Raji (cell line): ENCODE data around the gene DNAJC11.

Experiments used
- POLR2A ChIP-seq: IDR thresholded peaks from 2 replicates; pipeline ENCODE4 v1.6.1; 2011; ENCODE audit warnings: low read depth, low read length, control low read depth; ENCODE audit not compliant: insufficient read depth

DNAJC11 gene

DNA sequence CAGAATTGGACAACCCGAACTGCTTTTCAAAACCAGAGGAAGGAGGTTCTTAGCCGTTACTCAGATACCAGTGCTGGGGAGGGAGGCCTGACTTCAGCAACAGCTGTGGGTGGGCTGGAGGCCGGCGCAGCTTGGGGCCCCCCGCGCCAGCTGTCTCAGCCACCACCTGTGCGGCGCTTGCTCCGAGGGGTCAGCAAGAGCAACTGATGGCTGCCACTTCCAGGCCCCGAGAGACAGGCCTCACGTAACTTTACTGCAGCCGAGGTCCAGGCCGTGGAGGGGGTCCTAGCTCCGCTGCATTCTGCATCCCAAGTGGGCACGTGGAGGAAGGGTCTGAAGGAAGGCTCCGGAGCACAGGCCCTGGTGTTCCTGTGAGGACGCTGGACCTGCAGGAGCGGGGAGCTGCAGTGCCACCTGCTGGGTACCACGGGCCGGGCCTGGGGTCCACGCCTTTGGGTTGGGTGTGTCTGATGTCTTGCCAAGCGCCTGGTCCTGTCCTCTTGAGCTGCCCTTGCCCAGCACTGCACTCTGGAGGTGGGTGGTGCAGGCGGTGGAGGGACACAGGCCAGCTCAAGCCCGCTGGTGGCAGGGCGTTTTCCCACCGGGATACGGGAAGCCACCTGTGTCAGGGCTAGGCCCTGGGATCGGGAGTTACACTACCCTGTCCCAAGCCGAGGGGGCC lies 67.1 kb downstream of the DNAJC11 start:
- no peak for TF ChIP-seq POLR2A

DNA sequence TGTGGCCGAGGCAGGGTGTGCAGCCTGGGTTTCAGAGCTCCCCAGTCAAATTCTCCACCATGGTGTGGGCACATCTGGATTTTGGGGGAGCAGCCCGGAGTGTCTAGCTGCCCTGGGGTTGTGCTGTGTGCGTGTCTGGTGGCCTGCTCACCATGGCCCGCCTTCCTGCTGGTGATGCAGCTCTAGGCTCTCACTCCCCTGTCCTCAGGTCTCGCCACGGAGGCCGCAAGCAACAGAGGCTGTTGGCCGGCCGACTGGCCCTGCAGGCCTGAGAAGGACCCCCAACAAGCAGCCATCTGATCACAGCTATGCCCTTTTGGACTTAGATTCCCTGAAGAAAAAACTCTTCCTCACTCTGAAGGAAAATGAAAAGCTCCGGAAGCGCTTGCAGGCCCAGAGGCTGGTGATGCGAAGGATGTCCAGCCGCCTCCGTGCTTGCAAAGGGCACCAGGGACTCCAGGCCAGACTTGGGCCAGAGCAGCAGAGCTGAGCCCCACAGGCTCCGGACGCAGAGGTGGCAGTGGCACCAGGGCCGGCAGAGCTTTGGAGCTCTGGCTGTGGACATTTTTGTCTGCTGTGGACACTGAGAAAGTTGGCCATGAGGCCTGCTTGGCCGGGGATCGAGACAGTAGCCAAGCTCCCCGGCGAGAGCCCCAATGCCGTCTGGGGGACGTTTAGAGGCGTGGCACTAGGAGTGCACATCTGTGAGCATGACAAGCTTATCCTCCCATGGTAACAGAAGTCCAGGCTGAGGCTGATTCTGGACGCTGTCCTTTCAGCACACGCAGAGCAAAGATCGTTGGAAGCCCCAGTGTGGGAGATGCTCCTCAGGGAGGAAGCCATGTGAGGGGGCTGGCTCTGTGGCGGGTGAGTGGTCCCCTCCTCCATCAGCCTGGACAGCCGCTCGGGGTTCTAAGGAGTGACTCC lies 68.8 kb downstream of the DNAJC11 start:
- no peak for TF ChIP-seq POLR2A

DNA sequence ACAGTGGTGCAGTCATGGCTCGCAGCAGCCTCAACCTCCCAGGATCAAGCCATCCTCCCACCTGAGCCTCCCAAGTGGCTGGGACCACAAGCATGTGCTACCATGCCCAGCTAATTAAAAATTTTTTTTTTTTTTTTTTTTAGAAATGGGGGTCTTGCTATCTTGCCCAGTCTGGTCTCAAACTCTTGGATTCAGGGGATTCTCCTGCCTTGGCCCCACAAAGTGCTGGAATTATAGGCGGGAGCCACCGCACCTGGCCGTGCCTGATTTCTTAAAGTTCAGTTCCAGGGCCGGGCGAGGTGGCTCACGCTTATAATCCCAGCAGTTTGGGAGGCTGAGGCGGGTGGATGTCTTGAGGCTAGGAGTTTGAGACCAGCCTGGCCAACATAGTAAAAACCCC lies 70.6 kb downstream of the DNAJC11 start:
- TF ChIP-seq POLR2A, result no peak

GRCh38 chr1:6630027-6630426 lies 71.6 kb downstream of the DNAJC11 start:
- TF ChIP-seq POLR2A, result no peak

DNA sequence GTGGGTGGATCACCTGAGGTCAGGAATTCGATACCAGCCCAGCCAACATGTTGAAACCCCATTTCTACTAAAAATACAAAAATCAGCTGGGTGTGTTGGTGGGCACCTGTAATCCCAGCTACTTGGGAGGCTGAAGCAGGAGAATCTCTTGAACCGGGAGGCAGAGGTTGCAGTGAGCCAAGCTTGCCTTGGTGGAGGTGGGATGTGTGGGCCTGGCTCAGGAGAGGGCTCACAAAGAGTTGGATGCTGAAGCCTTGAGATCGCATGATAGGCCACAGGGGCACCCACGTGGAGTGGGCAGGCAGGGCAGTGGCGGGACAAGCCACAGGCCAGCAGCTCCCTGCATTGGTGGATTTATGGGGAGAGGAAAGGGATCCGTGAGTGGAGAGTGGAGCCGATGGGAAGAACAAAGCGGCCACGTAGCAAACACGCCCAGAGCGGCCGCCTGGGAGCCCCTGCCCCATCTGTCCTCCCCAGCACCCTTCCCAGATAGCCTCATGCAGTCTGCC lies 72.6 kb downstream of the DNAJC11 start:
- no peak for TF ChIP-seq POLR2A

DNA sequence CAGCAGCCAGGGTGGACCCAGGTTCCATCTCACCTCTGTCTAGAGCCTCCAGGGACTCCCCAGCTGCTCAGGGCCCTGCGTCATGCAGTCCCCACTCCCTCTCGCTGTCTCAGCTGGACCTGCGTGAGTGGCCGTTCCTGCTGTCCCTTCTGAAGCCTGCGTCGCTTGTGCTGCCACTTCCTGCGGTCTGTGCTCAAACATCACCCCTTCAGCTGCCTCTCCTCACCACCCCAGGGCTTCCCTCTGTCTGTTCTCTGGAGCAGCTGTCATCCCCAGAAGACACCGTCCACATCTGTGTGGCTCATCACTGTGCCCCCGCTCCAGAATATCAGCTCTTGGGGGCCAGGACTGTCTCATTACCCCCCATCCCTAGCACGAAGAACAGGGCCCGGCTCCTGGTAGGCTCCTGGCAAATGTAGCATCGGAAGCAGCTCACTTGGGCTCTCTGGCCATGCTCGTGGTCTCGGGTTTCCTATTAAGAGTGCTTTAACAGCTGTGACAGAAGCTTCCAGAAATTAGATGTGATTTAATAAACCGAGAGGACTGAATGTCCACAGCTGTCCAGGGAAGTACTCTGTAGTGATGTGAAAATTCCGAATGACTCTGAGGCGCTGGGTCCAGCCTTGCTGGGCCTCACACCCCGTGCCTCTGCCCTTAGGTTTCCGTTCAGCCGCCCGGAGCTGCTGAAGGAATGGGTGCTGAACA lies 73.6 kb downstream of the DNAJC11 start:
- no peak for TF ChIP-seq POLR2A

GRCh38 chr1:6627031-6627430 lies 74.6 kb downstream of the DNAJC11 start:
- no peak for TF ChIP-seq POLR2A

GRCh38 chr1:6625584-6626149 lies 75.9 kb downstream of the DNAJC11 start:
- TF ChIP-seq POLR2A, result no peak

- TF ChIP-seq POLR2A, result peak; percentile 75
These were observed 76.7 kb downstream of the DNAJC11 start, which contains the start of gene THAP3 for GRCh38 chr1:6624710-6625583. Gene THAP3, plus strand, starts transcription at chr1:6624868. Its CDS starts 351 bp downstream, at chr1:6625219.

DNA sequence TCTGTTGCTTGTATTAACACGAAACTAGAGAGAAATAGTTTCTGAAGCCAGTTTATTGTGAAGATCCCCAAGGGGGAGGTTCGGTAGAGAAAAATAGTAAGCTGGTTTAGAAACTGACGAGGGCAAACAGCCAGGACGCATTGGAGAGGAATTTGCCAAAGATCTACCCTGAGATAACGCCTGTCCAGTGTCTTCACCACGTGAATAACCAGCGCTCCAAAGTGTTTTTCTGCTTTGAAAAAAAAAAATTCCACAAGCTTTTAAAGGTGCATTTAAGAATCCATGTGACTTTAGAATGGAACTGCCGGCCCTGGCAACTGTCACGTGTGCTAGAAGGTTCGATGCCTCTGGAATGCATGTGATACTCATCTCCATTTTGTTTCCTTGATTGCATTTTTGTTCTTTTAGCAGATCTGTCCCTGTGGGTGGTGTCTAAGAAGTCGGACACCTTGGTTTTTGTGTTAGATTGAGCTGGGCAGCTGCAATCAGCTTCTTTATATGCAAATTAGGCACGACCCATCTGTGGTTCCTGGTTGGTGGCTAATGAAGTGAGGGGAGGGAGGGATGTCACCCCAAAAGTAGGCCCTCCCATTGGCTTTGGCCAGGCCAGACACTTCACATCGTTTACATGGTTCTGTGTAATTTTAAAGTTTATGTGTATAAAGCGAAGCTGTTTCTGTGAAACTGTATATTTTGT lies 78.2 kb downstream of the DNAJC11 start:
- no peak for TF ChIP-seq POLR2A

DNA sequence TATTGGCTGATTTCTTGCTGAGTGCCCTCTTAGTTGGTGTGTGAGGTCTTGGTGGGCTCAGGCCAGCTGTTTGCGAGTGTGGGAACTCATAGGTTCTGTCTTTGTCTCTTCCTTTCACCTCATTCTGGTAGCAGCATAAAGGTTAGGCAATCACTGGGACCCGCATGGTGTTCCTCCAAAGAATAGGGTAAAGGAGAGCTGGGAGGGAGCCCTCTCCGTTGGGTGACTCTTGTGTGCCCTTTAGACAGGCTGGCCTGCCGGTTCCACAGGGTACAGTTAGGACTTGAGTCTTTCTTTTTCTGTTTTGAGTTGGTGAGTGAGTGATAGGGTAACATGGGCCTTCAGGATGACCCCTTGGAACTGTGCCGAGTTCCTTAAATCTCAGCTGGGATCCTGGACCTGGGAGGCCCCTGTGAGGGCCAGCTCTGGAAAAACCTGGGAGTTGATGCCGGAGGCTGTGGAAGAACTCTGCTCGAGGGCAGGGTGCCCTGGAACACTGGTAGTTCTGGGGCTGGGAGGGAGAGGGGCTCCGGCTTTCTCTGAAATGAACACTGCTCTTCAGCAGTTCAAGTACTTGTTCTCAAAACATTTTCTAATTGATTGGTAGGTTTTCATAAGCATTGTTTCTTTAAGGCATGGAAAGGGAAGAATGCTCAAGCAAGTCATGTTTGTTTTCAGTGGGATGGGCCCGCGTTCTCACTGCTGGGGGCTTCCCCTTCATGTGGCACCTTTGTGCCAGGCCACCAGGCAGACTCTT lies 79.0 kb downstream of the DNAJC11 start:
- TF ChIP-seq POLR2A, result no peak

DNA sequence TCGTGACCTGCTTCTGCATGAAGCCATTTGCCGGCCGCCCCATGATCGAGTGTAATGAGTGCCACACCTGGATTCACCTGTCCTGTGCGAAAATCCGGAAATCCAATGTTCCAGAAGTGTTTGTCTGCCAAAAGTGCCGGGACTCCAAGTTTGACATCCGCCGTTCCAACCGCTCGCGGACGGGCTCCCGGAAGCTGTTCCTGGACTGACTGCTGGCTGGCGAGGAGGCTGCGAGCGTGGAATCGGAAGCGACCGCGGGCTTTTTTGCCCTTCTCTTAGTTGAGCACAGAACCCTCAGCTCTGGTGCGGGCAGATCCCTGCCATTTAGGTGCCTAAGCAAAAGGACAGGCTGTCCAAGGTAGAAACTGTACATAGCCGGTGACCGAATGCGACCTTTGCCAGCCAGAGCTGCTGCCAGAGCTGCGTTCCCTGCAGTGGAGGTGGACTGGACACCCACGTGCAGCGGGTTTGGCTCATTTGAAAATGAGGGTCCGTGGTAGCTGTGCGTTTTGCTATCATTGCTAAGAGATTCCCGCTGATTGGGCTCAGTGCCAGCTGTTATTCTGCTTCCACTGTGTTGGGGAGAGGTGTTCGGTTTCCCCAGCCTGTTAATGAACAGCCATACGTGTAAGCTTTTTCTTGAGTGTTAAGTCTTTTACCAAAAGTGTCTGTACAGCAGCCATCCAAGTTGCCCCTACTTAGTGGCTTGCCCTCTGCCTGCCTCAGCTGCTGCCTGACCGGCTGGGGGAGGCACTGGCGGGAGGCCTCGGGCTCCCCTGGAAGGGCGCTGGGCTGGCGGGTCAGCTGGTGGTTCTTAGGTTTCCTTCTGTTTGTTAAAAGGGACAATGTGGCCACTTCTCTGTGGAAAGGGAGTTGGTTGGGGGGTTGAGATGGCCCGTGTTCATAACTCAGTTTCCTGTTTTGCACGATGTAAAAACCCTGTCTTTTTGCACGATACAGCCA lies 79.9 kb downstream of the DNAJC11 start:
- TF ChIP-seq POLR2A, result no peak
